LNCAP (cell line): Measurements from ENCODE around the gene CD72.

Experiments used
- CTCF ChIP-seq: fragments of 450-650 bp; IDR thresholded peaks from 2 replicates; pipeline ENCODE4 v1.5.1; 2017; ENCODE audit warnings: mild to moderate bottlenecking

The CD72 gene

GRCh38 chr9:35661756-35662350 is 43.6 kb upstream of the CD72 start:
- TF ChIP-seq CTCF, result no peak

GRCh38 chr9:35660966-35661415 is 42.8 kb upstream of the CD72 start:
- TF ChIP-seq CTCF, result no peak

- no peak for TF ChIP-seq CTCF
Observed at GRCh38 chr9:35659340-35659739, 41.1 kb upstream of the CD72 start.

GRCh38 chr9:35658968-35659220 is 40.7 kb upstream of the CD72 start:
- no peak for TF ChIP-seq CTCF

GRCh38 chr9:35658137-35658967 is 40.1 kb upstream of the CD72 start, which contains the start of gene CCDC107:
Gene CCDC107 (plus strand): TSS chr9:35658292. CDS start chr9:35658380, 88 bp downstream.
- peak; percentile 53 for TF ChIP-seq CTCF

- TF ChIP-seq CTCF, result no peak
Observed at GRCh38 chr9:35657546-35658136, 39.4 kb upstream of the CD72 start, which contains the start of gene RMRP. Gene RMRP (minus strand): TSS chr9:35658019.

GRCh38 chr9:35656831-35657545 is 38.8 kb upstream of the CD72 start:
- TF ChIP-seq CTCF, result no peak
